PC-3 (cell line): ENCODE results near the gene SLCO3A1. TPM values are rescaled to one million over a fixed set of nuclear protein-coding genes. Genes with fewer than 3 reads are reported as not detected.

ENCODE experiments used
- ATAC-seq: fragments of 200-7000 bp; cut with Tn5 transposase; 2 replicates; pipeline ENCODE4 v1.9.1; 2020; ENCODE audit warnings: mild to moderate bottlenecking, moderate library complexity
- BruUV-seq: library from RNA; stranded (reverse); fragments of 400-500 nt; replicated peaks from 2 replicates; lab custom pipeline; 2021; lab: Mats Ljungman, UMichigan
- CTCF ChIA-PET: fragments of 300-600 bp; sonication (Branson Sonifier 250); formaldehyde crosslinking; loops from one replicate; lab custom pipeline; 2022; ENCODE audit warnings: antibody characterized with exemption; lab: Charles Lee
- POLR2A ChIA-PET: fragments of 300-600 bp; sonication (Branson Sonifier 250); formaldehyde crosslinking; loops from one replicate; lab custom pipeline; 2022; ENCODE audit warnings: antibody characterized with exemption; ENCODE audit not compliant: unreplicated experiment; lab: Charles Lee
- DNase-seq: peaks from one replicate; pipeline ENCODE4 v3.0.0-alpha.2; 2015
- H2AFZ ChIP-seq: fragments of 300-600 bp; sonication (generic); 2 replicates; pipeline ENCODE4 v1.6.0; 2016; ENCODE audit warnings: antibody characterized with exemption, low read length
- H3F3A ChIP-seq: fragments of 300-600 bp; sonication (generic); one replicate; pipeline ENCODE4 v1.6.0; 2017; ENCODE audit warnings: antibody characterized with exemption, low read length, control low read depth, mild to moderate bottlenecking; ENCODE audit not compliant: unreplicated experiment
- H3K27ac ChIP-seq: fragments of 300-600 bp; sonication (generic); 2 replicates; pipeline ENCODE4 v1.5.1; 2016; ENCODE audit warnings: mild to moderate bottlenecking, low read length
- H3K27me3 ChIP-seq: fragments of 300-600 bp; sonication (generic); 2 replicates; pipeline ENCODE4 v1.6.1; 2016; ENCODE audit warnings: low read length, mixed read lengths
- H3K36me3 ChIP-seq: fragments of 300-600 bp; sonication (generic); 2 replicates; pipeline ENCODE4 v1.6.1; 2016; ENCODE audit warnings: low read depth, mixed run types, low read length, mixed read lengths
- H3K4me1 ChIP-seq: fragments of 300-600 bp; sonication (generic); 2 replicates; pipeline ENCODE4 v1.5.1; 2016; ENCODE audit warnings: low read length; ENCODE audit not compliant: insufficient read depth
- H3K4me2 ChIP-seq: fragments of 300-600 bp; sonication (generic); 2 replicates; pipeline ENCODE4 v1.6.0; 2016; ENCODE audit warnings: low read length
- H3K4me3 ChIP-seq: fragments of 300-600 bp; sonication (generic); 2 replicates; pipeline ENCODE4 v1.5.1; 2016; ENCODE audit warnings: mild to moderate bottlenecking, low read length, mixed read lengths
- H3K79me2 ChIP-seq: fragments of 300-600 bp; sonication (generic); 2 replicates; pipeline ENCODE4 v1.6.1; 2017; ENCODE audit warnings: low read length, mixed read lengths
- H3K9ac ChIP-seq: fragments of 300-600 bp; sonication (generic); 2 replicates; pipeline ENCODE4 v1.6.0; 2016; ENCODE audit warnings: mild to moderate bottlenecking, low read length
- H3K9me2 ChIP-seq: fragments of 300-600 bp; sonication (generic); replicated peaks from 2 replicates; pipeline ENCODE4 v1.6.1; 2016; ENCODE audit warnings: mixed run types, low read length, mixed read lengths
- H3K9me3 ChIP-seq: fragments of 300-600 bp; sonication (generic); 2 replicates; pipeline ENCODE4 v1.6.1; 2016; ENCODE audit warnings: low read length, mixed read lengths
- H4K20me1 ChIP-seq: fragments of 300-600 bp; sonication (generic); 2 replicates; pipeline ENCODE4 v1.6.1; 2016; ENCODE audit warnings: low read length, mixed read lengths
- EZH2 ChIP-seq: fragments of 300-600 bp; sonication (generic); IDR thresholded peaks from one replicate; pipeline ENCODE4 v1.6.1; 2017; ENCODE audit warnings: antibody characterized with exemption, mild to moderate bottlenecking, low read length; ENCODE audit not compliant: unreplicated experiment
- EZH2phosphoT487 ChIP-seq: fragments of 300-600 bp; sonication (generic); IDR thresholded peaks from 2 replicates; pipeline ENCODE4 v1.6.1; 2018; ENCODE audit warnings: mild to moderate bottlenecking, antibody characterized with exemption, low read length, borderline replicate concordance
- intact Hi-C: fragments of 100-400 bp; cut with micrococcal nuclease; formaldehyde crosslinking; loops from 2 replicates; pipeline ENCODE4 v1.9.0; 2023
- total RNA-seq: library from RNA; depleted of rRNA; stranded (reverse); fragments of >200 nt; gene quantifications from 2 replicates; pipeline ENCODE4 v1.2.3, GENCODE V29; 2014
- TF ChIP-seq, protein P1 (sequence below): fragments of 300-600 bp; sonication (generic); conservative IDR thresholded peaks from 2 replicates; pipeline ENCODE4 v1.5.1; 2017; ENCODE audit warnings: antibody characterized with exemption, low read depth, mild to moderate bottlenecking, low read length

Gene SLCO3A1
- total RNA-seq, 1 experiment from 2014 or later = 0.07 TPM

DNA sequence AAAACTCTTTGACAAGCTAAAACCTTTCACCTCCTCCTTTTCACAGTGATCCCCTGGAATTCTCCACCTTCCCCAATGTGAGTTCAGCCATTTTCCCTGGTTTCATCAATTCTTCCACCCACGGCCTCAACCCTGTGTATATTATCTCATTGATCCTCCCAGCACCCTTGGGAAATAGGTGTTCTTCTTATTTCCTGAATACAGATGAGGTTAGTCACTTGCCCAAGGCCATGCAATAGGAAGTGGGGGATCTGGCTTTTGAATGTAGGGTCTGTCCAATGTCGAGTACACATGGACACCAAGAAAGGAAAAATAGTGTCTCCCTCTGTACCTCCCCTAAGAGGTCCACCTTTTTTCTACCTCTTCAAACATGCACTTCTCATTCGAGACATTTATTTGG lies 277.4 kb downstream of the SLCO3A1 start:
- no peaks in the 10 kb centered on the region for H3K9me3 ChIP-seq
- no peaks in the 10 kb centered on the region for H3K36me3 ChIP-seq
- H3K9me2 ChIP-seq = no peaks in the 10 kb centered on the region
- no peaks in the 10 kb centered on the region for H3K4me1 ChIP-seq
- CTCF ChIA-PET = no interaction called here
- no peak overlapping the region for H3K4me2 ChIP-seq
- no peak overlapping the region for H3K4me3 ChIP-seq
- no peaks in the 10 kb centered on the region for H3K79me2 ChIP-seq
- H3K9ac ChIP-seq = no peak overlapping the region
- H3K27me3 ChIP-seq = peaks cover 35% of the 10 kb centered on the region
- intact Hi-C loops = no loop called here
- no peak overlapping the region for H2AFZ ChIP-seq
- no peak for ATAC-seq
- TF ChIP-seq, protein P1, sequence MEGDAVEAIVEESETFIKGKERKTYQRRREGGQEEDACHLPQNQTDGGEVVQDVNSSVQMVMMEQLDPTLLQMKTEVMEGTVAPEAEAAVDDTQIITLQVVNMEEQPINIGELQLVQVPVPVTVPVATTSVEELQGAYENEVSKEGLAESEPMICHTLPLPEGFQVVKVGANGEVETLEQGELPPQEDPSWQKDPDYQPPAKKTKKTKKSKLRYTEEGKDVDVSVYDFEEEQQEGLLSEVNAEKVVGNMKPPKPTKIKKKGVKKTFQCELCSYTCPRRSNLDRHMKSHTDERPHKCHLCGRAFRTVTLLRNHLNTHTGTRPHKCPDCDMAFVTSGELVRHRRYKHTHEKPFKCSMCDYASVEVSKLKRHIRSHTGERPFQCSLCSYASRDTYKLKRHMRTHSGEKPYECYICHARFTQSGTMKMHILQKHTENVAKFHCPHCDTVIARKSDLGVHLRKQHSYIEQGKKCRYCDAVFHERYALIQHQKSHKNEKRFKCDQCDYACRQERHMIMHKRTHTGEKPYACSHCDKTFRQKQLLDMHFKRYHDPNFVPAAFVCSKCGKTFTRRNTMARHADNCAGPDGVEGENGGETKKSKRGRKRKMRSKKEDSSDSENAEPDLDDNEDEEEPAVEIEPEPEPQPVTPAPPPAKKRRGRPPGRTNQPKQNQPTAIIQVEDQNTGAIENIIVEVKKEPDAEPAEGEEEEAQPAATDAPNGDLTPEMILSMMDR = no peak
- no peak for TF ChIP-seq EZH2
- TF ChIP-seq EZH2phosphoT487 = no peak
- BruUV-seq = no TSS peak
- no peak for DNase-seq
- H3K27ac ChIP-seq = no peak overlapping the region
- H3F3A ChIP-seq = no peaks in the 10 kb centered on the region
- H4K20me1 ChIP-seq = no peaks in the 10 kb centered on the region
- POLR2A ChIA-PET = no interaction called here

DNA sequence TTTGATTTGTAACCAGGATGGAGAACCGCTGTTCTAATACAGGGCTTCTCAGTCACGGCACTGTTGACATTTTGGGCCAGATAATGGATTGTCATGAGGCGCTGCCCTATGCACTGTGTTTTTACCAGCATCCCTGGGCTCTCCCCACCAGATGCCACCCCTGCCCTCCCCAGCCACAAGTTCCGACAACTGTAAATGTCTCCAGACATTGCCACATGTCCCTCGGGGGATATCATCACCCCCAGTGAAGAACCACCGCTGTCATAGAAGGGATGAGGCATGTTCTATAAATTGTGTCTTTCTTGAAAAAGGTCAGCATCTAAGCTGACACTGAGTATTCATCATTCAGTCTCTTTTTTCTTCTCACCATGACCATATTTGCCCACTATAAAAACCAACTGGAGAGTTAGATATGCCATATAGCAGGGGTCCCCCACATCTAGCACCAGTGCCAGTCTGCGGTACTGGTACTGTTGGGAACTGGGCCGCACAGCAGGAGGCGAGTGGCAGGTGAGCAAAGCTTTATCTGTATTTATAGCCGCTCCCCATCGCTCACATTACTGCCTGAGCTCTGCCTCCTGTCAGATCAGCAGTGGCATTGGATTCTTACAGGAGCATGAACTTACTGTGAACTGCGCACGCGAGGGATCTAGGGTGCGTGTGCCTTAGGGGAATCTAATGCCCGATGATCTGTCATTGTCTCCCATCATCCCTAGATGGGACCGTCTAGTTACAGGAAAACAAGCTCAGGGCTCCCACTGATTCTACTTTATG lies 279.7 kb downstream of the SLCO3A1 start:
- no peak overlapping the region for H3K9ac ChIP-seq
- no peak overlapping the region for H2AFZ ChIP-seq
- no peaks in the 10 kb centered on the region for H3K9me2 ChIP-seq
- no TSS peak for BruUV-seq
- no peak overlapping the region for H3K4me3 ChIP-seq
- no peak for ATAC-seq
- no peak overlapping the region for H3K27ac ChIP-seq
- H3K4me2 ChIP-seq = no peak overlapping the region
- H3K79me2 ChIP-seq = no peaks in the 10 kb centered on the region
- POLR2A ChIA-PET = no interaction called here
- H4K20me1 ChIP-seq = no peaks in the 10 kb centered on the region
- no peak for TF ChIP-seq EZH2phosphoT487
- TF ChIP-seq EZH2 = no peak
- TF ChIP-seq, protein P1 = no peak
- H3K27me3 ChIP-seq = peaks cover 12% of the 10 kb centered on the region; the same call in 1 of the 2 replicates
- no peaks in the 10 kb centered on the region for H3K4me1 ChIP-seq
- H3K36me3 ChIP-seq = no peaks in the 10 kb centered on the region
- no peaks in the 10 kb centered on the region for H3F3A ChIP-seq
- CTCF ChIA-PET = no interaction called here
- intact Hi-C loops = no loop called here
- DNase-seq = no peak
- no peaks in the 10 kb centered on the region for H3K9me3 ChIP-seq

DNA sequence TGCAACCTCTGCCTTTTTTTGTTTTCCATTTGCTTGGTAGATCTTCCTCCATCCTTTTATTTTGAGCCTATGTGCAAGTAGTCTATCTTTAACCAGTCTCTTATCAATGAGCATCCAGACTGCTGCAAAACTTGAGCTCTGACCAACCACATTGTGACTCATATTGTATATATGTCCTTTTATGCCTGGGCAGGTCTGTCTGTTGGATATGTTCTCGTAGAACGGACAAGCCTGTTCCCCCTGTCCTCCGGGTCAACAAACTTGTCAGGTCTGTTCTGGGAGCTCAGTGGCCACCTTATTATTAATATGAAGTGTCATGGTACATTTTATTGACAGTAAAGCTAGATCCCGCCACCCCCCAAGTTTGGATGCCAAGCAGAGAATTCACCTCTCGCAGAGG lies 287.3 kb downstream of the SLCO3A1 start:
- Histone ChIP-seq H2AFZ (no peak overlapping the region), H3K4me1 (no peaks in the 10 kb centered on the region), H3K36me3 (no peaks in the 10 kb centered on the region), H4K20me1 (no peaks in the 10 kb centered on the region), H3K27ac (no peak overlapping the region), H3K4me2 (no peak overlapping the region), H3K79me2 (no peaks in the 10 kb centered on the region), H3K27me3 (peaks cover 18% of the 10 kb centered on the region), H3K9me3 (no peaks in the 10 kb centered on the region), H3K4me3 (no peak overlapping the region), H3F3A (no peaks in the 10 kb centered on the region), H3K9me2 (no peaks in the 10 kb centered on the region), H3K9ac (no peak overlapping the region)
- BruUV-seq = no TSS peak
- CTCF ChIA-PET = no interaction called here
- intact Hi-C loops = no loop called here
- DNase-seq (peak; percentile 29), ATAC-seq (no peak)
- POLR2A ChIA-PET = no interaction called here
- TF ChIP-seq EZH2 (no peak), EZH2phosphoT487 (no peak)
- TF ChIP-seq, protein P1 = no peak
